Right lobe of liver (tissue), 4 donors: ENCODE data around the gene EXO5.

Source experiments
- POLR2A ChIP-seq: fragments of 450-650 bp; IDR thresholded peaks from one replicate; pipeline ENCODE4 v1.6.1; 2017; ENCODE audit warnings: antibody characterized with exemption, mild to moderate bottlenecking
- TF ChIP-seq, protein P1 (sequence below), 4 donors: fragments of 200-600 bp in 3 of 4; fragments of 450-650 bp in 1 of 4; IDR thresholded peaks; one replicate each; pipeline versions ENCODE4 v1.5.1 to v1.8.0; 2016 to 2022; ENCODE audit warnings: antibody characterized with exemption in 4 of 4, mild to moderate bottlenecking in 2 of 4
- donor health status: DM: no; HTN: no; CAD: no.
- donor health status: DM: no; HTN: no; CAD: no.
- donor health status: DM: no; HTN: yes; CAD: no.

DNA sequence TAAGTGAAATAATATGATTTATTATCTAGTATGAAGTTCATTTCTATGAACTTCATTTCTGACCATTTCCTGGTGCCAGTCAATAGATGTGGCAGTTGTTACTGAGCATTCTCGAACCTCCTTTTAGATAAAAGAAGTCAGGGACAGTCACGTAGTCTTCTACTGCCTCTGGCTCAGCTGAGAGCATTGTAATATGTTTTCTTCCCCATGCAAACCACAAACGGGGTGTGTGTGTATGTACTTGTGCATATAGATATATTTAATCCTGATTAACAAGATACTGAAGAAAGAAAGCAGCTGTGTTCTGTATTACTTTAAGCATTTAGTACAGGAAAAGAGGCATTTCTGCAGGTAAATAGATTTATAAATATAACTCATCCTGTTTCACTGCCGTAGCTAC is 44.5 kb downstream of the EXO5 start:
- TF ChIP-seq, protein P1, sequence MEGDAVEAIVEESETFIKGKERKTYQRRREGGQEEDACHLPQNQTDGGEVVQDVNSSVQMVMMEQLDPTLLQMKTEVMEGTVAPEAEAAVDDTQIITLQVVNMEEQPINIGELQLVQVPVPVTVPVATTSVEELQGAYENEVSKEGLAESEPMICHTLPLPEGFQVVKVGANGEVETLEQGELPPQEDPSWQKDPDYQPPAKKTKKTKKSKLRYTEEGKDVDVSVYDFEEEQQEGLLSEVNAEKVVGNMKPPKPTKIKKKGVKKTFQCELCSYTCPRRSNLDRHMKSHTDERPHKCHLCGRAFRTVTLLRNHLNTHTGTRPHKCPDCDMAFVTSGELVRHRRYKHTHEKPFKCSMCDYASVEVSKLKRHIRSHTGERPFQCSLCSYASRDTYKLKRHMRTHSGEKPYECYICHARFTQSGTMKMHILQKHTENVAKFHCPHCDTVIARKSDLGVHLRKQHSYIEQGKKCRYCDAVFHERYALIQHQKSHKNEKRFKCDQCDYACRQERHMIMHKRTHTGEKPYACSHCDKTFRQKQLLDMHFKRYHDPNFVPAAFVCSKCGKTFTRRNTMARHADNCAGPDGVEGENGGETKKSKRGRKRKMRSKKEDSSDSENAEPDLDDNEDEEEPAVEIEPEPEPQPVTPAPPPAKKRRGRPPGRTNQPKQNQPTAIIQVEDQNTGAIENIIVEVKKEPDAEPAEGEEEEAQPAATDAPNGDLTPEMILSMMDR (IDR thresholded peaks at IDR 0.05): no peak
- TF ChIP-seq POLR2A: no peak
